Measurements from ENCODE around the gene PIGU.
"Not testable (repeated sequence)": the region's sequence is repeated elsewhere in the genome, so short reads cannot be mapped to it uniquely, and the experiment has no call there.

GRCh38 chr20:34719242-34720017 lies 42.5 kb upstream of the PIGU start:
- TF ChIP-seq CTCF (IDR thresholded peaks at IDR 0.05; ENCODE audit: low read depth, low read length, missing input control); YY1 (IDR thresholded peaks at IDR 0.05); RAD21 (IDR thresholded peaks at IDR 0.05); REST (IDR thresholded peaks at IDR 0.05); SP1 (IDR thresholded peaks at IDR 0.05); MAX (IDR thresholded peaks at IDR 0.05); RXRA (IDR thresholded peaks at IDR 0.05); FOXA1 (IDR thresholded peaks at IDR 0.05); EGR1 (IDR thresholded peaks at IDR 0.05; ENCODE audit: low read depth in 2 of 2); GABPA (IDR thresholded peaks at IDR 0.05 in 1 of 2, conservative IDR thresholded peaks at IDR 0.05 in 1 of 2); HNF4A (conservative IDR thresholded peaks at IDR 0.05); TAF1 (conservative IDR thresholded peaks at IDR 0.05): not testable (repeated sequence)
- TF ChIP-seq, protein P1, sequence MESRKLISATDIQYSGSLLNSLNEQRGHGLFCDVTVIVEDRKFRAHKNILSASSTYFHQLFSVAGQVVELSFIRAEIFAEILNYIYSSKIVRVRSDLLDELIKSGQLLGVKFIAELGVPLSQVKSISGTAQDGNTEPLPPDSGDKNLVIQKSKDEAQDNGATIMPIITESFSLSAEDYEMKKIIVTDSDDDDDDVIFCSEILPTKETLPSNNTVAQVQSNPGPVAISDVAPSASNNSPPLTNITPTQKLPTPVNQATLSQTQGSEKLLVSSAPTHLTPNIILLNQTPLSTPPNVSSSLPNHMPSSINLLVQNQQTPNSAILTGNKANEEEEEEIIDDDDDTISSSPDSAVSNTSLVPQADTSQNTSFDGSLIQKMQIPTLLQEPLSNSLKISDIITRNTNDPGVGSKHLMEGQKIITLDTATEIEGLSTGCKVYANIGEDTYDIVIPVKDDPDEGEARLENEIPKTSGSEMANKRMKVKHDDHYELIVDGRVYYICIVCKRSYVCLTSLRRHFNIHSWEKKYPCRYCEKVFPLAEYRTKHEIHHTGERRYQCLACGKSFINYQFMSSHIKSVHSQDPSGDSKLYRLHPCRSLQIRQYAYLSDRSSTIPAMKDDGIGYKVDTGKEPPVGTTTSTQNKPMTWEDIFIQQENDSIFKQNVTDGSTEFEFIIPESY (IDR thresholded peaks at IDR 0.05): not testable (repeated sequence)
- TF ChIP-seq, protein P2, sequence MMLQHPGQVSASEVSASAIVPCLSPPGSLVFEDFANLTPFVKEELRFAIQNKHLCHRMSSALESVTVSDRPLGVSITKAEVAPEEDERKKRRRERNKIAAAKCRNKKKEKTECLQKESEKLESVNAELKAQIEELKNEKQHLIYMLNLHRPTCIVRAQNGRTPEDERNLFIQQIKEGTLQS (IDR thresholded peaks at IDR 0.05): not testable (repeated sequence)
